Measurements from ENCODE around the gene PCGF1.

GRCh38 chr2:74505448-74506246, 1.8 kb downstream of the PCGF1 start:
- TF ChIP-seq EZH2 (IDR thresholded peaks at IDR 0.05; ENCODE audit: insufficient read depth, poor library complexity, severe bottlenecking) (no peak), EZH2phosphoT487 (IDR thresholded peaks at IDR 0.05; ENCODE audit: insufficient read depth, low read depth) (no peak)
